GM18502 (cell line): ENCODE results near the gene PDGFB.

Experiments
- ATAC-seq: cut with Tn5 transposase; IDR thresholded peaks from one replicate; pipeline ENCODE4 v1.9.1; 2021; ENCODE audit warnings: mild to moderate bottlenecking; ENCODE audit not compliant: unreplicated experiment, poor library complexity

The PDGFB gene

DNA sequence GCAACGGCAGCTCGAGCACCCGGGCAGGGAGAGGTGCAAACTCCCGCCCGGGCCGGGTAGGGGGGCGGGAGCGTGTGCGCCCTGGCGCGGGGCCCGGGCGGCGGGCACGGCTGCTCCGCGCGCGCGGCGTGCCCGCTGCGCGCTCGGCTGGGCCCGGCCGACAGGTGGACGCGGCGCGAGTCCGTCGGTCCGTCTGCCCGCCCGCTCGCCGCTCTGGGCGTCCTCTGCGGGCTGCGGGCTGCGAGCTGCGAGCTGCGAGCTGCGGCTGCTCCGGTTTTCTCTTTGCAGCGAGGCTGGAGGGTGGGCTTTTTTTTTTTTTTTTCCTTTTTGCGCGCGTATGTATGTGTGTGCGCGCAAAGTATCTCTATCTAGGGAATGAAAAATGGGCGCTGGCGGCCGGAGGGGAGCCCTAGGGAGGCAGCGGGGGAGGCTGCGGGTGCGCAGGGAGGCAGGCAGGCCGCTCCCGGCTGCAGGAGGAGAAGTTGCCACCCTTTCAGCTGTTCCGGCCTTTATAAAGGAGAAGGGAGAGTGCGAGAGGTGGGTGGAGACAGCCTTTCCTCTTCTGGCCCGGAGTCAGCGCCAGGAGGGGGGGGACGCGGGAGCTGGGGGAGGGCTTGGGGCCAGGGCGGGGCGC is at the start of gene PDGFB:
PDGFB (minus strand) TSS at position 487 of the 634 bp plus-strand sequence. CDS start 1,019 bp downstream, outside the sequence.
- no peak for ATAC-seq

DNA sequence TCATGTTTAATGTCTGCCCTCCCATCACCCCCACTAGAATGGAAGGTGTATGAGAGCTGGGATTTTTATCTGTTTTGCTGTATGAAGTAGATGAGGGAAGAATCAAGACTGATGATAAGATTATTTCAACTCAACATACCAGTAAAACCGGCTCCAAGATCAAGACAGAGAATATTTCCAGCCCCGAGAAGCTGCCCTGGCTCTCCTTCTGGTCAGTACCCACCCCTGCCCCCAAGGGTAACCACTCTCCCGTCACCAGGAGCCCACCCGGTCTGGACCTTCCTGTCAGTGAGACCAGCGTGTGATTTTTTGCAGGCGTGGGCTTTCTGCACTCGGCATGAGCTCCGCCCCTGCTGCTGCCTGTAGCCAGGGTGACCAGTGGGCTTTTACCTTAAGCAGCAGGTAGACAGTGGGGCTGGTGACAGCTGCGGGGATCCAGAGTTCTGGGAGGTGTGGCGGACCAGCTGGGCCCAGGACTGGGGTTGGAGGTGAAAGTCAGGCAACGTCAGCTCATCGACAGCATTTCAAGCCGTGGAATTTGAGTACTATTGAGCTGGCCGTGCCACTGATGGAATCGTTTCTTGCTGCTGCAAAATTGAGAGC is 49.1 kb upstream of the PDGFB start:
- no peak for ATAC-seq

DNA sequence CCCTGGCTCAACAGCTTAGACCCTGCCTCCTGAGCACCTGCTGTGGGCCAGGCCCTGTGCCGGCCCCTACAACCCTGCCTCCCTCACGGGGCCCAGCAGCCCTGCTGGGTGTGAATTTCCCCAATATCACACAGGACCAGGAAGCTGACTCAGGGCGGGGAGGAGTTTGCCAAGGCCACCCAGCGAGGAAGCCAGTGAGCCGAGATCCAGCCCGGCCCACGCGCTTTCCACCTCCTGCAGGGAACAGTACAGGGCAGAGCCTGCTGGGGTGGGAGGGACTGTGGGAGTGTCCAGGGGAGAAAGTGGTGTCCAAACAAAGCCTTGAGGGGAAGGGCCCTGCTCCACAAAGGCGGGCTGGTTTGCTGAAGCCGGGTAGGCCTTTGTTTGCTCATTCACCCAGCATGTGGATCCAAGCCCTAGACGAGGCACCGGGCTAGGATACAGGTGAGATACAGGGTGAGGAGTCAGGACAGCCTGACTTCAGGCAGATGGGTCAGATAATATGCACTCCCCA is 47.8 kb upstream of the PDGFB start:
- no peak for ATAC-seq

DNA sequence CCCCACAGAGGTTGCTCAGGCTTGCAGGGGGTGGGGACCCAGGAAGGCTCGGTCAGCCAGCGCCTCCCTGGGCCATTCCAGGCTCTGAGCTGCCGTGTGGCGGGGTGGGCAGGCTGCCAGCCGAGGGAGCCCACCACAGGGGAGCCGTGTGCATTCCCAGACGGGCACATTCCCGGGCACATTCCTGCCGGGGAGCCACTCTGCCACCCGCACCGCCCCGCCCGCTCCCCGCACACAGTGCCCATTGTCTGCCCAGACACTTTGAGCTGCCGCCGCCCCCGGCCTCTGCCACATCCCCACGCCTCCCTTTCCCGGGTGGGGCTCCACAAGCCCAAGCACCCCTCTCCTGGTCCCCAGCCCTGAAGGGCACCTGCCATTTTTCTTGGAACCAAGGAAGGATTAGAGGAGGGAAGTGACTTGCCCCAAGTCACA is 47.3 kb upstream of the PDGFB start:
- ATAC-seq = no peak

DNA sequence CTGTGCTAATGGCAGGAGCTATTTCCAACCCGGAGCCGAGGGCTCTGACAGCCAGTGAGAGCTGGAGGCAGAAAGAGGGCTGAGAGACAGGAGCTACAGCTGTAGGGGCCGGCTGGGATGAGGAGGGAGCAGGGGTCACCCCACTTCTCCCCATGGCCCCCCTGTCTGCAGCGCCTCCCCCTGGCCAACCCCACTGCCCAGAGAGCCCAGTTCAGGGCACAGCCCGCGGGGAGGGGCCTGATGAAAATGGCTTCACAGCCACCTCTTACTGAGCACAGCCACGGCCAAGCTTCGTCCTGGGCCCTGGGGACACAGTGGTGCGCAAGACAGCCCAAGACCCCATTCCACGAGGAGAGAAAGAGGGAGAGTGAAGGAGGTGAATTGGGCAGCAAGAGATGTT is 46.7 kb upstream of the PDGFB start:
- ATAC-seq = no peak

DNA sequence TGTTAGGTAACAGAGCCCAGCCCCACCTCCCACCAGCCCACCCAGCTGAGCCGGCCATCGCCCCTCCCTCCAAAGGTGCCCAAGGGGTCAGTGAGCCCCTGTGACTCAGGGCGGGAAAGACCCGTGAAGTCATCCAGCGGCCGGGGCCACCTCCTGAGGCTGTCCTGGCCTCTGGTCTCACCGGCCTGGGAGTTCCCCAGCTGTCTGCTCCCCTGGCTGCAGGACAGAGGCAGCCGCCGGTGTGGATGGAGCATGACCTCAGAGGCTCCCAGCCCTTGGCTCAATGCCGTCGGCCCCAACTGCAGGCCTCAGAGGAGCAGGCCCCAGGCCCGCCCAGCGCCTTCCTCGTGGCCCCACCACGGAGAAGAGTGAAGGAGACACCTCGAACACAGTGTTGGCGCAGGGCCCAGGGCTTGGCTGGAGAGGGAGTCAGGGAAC is 46.0 kb upstream of the PDGFB start:
- ATAC-seq = no peak

DNA sequence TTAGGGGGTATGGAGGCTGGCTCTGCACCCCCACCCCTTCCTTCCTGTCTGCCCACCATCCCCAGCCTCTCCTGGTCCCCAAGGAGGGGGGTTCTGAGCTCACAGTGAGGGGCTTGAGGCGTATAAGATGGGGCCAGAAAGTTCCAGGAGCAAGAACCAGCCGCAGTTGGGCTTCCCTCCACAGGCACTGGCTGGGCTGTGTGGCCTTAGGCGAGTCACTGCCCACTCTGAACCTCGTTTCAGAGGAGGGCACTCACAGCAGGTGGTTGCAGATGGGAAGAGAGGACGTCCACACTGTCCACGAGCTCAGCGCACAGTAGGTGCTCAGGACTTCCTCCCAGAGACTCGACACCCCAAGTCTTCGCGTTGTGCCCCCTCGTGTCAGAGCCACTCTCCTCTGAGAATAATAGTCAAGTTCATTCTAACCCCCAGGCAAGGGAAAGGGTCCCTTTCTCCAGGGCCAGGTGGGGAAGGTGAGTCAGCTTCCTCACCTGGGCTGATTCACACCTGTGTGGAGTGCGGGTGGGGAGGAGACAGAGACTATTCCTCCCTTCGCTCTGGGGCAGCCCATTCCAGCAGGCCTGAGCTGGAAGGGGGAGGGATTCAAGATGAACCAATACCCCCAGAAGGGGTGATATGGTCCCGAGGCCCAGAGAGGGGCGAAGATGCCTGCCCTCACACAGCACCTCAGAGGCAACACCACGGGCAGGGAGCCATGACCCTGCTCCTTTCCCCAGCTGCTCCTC is 45.4 kb upstream of the PDGFB start:
- no peak for ATAC-seq

DNA sequence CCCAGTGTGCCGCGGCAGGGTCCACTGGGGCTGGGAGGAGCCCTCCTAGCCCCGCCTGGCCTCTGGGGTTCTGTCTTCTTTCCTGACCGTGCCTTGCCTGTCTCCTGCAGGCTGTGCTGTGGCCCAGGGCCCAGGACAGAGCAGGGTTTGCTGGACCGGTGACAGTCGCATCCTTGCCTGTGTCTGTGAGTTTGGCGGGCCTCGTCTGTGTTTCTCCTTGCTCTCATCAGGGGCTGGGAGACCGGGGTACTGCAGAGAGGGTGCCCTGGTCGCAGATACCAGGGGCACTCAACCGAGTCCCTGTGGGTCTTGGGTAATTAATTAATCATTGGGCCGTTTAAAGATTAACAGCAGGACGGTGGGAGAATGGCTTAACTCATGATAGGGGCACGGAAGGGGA is 44.8 kb upstream of the PDGFB start:
- no peak for ATAC-seq

DNA sequence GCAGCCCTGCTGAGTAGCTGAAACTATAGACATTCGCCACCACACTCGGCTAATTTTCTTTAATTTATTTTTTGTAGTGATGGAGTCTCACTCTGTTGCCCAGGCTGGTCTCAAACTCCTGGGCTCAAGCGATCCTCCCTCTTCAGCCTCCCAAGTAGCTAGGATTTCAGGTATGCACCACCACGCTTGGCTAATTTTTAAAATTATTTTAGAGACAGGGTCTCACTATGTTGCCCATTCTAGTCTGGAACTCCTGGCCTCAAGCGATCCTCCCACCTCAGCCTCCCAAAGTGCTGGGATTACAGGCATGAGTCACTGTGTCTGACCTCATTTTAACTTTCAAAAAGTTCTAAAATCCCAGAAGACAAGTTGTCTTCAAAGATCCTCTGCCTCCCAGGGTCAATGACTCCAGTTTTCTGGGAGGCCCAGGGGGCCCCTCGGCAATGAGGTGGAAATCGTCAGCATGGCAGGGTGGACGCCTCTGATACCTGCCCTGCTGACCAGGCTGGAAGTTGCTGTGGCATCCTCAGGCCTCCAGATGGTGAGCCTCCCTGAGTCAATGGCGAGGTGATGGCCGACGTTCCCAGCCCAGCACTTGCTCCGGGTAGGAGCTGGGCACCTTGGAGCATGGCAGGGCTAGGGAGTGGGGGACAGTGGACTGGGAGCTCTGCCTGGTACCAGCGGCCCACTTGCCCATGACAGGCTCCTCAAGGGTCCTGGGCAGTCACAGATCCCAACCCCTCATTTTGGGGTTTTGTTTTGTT is 43.5 kb upstream of the PDGFB start:
- ATAC-seq = no peak

DNA sequence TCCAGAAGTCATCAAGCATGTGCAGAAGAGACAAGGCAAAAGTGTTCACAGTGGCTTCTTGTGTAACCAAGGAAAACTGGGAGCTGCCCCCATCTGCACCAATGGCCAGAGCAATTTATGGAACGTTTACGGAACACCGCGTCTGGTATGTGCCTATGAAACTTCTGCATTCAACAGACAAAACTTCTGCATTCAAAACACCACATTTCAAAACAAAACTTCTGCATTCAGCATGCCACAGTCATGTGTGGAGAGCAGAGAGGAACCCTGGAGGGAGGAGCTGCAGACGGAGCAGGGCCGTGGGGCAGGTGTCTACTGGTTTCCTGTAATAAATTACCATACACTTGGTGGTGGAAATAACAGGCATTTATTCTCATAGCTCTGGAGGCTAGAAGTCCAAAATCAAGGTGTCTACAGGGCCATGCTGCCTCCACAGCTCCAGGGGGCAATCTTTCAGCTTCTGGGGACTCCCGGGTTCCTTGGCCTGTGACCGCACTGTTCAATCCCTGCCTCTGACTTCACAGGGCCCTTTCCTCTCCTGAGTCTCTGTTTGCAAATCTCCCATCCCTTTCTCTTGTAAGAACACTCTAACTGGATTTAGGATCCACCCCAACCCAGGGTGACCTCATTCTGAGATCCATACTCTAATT is 42.4 kb upstream of the PDGFB start:
- ATAC-seq = no peak

DNA sequence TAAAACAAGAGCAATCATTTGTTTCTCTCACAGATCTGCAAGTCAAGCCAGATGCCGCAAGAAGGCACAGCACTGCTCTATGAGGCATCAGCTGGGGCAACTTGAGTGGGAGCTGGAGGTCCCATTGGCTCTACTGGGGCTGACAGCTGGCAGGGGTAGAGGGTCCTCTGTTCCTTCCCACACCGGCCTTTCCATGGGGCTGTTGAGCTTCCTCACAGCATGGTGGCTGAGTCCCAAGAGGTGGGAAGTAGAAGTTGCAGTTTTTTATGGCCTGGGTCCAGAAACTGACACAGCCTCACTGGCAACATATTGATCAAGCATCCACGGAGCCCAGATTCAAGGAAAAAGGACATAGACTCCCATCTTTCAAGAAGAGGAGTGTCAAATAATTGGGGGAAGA is 40.2 kb upstream of the PDGFB start:
- no peak for ATAC-seq

DNA sequence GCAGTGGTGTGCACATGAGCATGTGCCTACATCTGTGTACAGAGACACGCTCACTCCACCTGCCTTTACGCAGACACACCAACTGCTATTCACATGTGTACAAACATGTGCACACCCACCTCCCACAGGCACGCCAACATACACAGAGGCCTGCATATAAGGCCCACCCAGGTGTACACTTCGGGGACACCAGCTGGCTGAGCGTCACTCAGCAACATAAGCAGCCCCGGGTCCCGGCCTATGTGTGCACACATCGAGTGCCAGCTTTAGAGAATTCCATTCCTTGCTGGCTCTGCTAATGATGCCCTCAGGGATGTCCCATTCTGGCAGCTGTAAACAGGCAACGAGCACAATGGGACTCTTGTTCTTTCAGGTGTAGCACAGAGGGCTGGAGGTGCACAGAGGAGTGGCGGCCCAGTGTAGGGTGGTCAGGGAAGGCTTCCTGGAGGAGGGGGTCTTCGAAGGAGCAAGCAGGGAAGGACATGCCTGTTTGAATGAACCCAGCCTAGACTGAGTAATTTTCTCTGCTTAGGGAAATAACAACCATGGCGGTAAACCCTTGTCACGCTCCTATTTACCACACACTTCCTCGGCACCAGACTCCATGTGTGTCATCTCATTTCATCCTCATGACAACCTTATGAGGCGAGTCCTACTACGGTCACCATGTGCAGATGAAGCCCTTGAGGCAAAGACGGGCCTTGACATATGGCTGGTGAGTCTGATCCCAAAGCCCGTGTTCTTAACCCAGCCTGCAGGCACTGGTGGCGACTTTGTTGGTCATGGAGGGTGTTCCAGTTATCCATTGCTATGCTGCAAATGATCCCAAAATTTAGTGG is 39.6 kb upstream of the PDGFB start:
- ATAC-seq = no peak

DNA sequence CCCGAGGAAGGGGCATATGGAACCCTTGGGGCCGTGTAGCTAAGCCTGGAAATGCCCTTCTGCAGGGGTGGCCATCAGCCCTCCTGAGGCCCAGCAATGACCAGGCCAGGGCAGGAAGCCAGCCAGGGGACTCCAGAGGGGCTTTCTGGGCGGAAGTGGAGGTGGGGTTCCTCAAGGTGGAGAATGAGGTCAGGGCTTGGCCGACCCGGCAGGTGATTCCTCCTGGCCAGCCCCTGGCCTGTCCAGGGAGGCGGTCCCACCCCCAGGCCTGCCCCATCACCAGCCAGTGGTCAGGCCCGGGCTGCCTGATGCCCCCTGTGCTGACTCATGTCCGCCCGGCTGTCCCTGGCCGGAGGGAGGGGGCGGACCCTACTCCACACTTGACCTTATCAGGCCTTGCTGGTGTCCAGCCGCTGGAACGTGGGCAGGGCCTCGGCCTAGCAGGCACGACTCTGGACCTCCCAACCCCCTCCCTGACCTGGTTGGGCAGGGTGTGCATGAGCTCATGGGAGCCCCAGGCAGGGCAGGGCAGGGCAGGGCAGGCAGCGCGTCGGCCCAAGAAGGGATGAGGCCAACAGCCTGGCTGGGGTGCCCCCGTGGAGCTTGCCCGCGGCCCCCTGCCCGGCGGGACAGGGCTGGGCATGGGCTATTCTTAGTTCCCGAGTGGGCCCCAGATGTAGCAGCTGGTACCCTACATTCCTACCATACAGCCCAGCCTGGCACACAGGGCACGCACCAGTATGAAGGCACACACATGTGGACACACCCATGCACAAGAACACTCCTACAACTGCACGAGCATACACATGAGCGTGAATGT is 38.8 kb upstream of the PDGFB start:
- ATAC-seq = no peak

DNA sequence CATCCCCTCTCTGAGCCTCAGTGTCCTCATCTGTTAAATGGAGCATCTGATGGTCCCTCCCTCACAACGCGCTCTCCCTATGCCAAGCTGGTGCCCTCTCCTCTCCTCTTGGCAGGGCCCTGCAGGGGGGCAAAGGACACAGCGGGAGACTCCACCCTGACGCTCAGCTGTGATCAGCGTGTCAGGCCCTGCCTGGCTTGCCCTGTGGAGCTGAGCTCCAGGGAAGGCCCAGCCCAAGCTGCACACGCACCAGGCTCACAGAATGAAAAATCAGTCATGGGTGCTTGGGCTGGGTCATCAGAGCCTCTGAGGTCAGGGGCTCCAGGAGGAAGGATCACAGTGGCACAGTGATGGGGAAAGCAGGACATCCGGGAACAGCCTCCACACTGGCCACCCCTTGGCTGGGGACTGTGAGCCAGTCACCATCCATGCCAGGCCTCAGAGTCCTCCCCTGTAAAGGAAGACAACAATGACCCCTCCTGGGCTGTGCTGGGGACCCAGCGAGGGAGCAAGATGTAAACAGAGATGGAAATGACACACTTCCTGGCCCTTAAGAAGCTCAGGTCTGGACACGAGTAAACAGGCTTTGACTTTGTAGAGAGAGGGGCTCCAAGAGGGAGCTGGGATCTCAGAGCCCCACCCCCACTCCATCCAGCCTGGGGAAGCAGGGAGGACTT is 38.0 kb upstream of the PDGFB start:
- no peak for ATAC-seq

DNA sequence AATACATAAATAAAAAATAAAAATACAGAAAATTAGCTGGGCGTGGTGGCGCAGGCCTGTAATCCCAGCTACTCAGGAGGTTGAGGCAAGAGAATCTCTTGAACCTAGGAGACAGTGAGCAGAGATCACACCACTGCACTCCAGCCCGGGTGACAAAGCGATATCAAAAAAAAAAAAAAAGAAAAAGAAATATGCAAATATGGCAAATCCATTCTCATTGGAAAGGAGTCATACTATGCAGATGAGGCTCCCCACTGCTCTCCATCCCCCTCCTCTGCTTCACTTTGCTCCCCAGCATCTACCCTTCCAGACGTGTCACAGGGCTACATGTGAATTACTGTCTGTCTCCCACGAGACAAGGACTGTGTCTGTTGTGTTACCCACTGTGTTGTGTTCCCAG is 36.3 kb upstream of the PDGFB start:
- ATAC-seq = no peak

DNA sequence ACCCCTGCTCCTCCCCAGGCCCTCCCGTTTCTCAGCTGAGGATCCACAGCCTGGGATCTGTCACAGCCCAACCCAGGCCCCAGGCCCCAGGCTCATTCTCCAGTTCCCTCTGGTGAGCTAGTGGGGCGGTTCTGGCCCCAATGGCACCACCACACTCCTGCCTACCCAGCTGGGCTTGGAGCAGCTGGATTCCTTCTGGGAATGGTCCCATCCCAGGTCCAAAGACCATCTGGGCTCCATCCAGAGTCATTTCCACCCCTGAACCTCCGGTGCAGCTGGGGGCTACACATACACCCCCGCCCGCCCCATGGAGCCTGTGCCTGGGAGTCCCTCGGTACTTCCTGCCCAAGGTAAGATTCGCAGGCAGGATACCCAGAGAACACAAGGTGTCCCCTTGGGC is 35.5 kb upstream of the PDGFB start:
- ATAC-seq = no peak

DNA sequence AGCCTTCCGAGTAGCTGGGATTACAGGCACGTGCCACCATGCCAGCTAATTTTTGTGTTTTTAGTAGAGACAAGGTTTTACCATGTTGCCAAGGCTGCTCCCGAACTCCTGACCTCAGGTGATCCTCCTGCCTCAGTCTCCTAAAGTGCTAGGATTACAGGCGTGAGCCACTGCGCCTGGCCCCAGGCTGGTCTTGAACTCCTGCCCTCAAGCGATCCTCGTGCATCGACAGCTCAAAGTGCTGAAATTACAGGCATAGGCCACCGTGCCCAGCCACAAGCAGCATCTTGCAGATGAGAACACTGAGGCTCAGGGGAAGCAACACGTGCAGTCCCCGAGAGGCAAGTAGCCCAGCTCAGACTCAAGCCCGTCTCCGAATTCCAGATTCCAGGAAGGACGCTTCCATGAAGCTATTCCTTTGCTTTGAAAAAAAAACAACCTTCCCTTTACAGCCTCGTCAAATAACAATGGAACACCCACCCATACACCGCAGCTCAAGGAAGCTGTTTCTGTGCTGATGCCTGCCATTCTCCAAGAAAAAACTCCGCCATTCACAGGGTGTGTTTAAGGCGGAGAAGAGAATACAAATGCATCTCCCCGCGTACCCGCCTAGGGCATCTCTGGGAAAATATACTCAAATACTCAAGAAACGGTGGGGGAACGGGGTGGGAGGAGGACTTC is 34.5 kb upstream of the PDGFB start:
- no peak for ATAC-seq
